Cerebellar nuclear complex (tissue), 1 donor: ENCODE measurements around the gene RAD51B.
"Not testable (repeated sequence)": the region's sequence is repeated elsewhere in the genome, so short reads cannot be mapped to it uniquely, and the experiment has no call there.

Experiments used
- DNase-seq, 2 experiments: peaks; one replicate each; lab custom pipeline; 2025; lab: John Stamatoyannopoulos, UW

RAD51B gene

GRCh38 chr14:68250927-68251768, 431.6 kb downstream of the RAD51B start:
- DNase-seq = no peak

- DNase-seq = no peak
Measured at GRCh38 chr14:68251769-68252100, 432.2 kb downstream of the RAD51B start.

- no peak for DNase-seq
Measured at GRCh38 chr14:68253160-68253780, 433.7 kb downstream of the RAD51B start.

- DNase-seq = no peak
Measured at GRCh38 chr14:68253878-68254528, 434.4 kb downstream of the RAD51B start.

- DNase-seq = no peak
Measured at GRCh38 chr14:68254669-68255527, 435.3 kb downstream of the RAD51B start.

- no peak for DNase-seq
Measured at GRCh38 chr14:68255693-68256178, 436.2 kb downstream of the RAD51B start.

GRCh38 chr14:68257969-68258368, 438.4 kb downstream of the RAD51B start:
- DNase-seq = no peak

- DNase-seq = not testable (repeated sequence)
Measured at GRCh38 chr14:68258995-68259394, 439.4 kb downstream of the RAD51B start.

- no peak for DNase-seq
Measured at GRCh38 chr14:68260121-68260520, 440.5 kb downstream of the RAD51B start.

- DNase-seq = no peak
Measured at GRCh38 chr14:68261092-68261842, 441.7 kb downstream of the RAD51B start.

GRCh38 chr14:68262567-68262966, 443.0 kb downstream of the RAD51B start:
- DNase-seq = no peak

- DNase-seq = no peak
Measured at GRCh38 chr14:68263563-68264259, 444.1 kb downstream of the RAD51B start.

- DNase-seq = no peak
Measured at GRCh38 chr14:68264260-68264569, 444.6 kb downstream of the RAD51B start.

- no peak for DNase-seq
Measured at GRCh38 chr14:68266998-68267397, 447.4 kb downstream of the RAD51B start.

GRCh38 chr14:68268197-68268596, 448.6 kb downstream of the RAD51B start:
- DNase-seq = no peak

- DNase-seq = no peak
Measured at GRCh38 chr14:68268719-68269118, 449.1 kb downstream of the RAD51B start.

GRCh38 chr14:68269136-68269927, 449.8 kb downstream of the RAD51B start:
- DNase-seq = no peak

GRCh38 chr14:68270342-68270741, 450.8 kb downstream of the RAD51B start:
- no peak for DNase-seq

GRCh38 chr14:68271913-68272391, 452.4 kb downstream of the RAD51B start:
- DNase-seq = no peak

- no peak for DNase-seq
Measured at GRCh38 chr14:68273413-68273812, 453.8 kb downstream of the RAD51B start.
